Measurements from ENCODE around the gene ZNF831.

DNA sequence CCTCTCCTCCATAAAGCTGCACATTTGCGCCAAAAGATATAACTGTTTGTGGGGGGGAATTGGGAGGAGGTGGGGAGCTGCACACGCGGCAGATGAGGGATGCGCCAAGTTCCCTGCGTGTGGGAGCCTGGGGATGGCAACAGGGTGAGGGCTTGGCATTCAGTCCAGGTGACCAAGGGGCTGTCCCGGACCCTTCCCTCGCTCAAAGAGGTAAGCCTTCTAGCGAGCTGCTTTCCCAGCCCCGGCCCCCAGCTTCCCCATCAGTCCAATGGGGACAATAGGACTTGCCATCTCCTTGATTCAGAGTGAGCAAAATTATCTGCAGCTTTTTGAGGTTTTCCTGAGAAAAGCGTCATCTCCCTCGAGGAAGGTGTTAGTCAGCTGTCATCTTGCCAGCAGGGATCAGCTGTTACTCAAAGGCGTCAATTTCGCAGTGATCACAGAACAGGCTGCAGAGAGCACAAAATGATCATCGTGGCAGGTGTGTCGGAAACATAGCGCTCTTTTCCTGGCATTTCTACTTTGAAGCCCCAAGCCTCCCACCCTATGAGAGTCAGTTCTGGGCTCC is 21.3 kb downstream of the ZNF831 start:
- TF ChIP-seq, protein P1, sequence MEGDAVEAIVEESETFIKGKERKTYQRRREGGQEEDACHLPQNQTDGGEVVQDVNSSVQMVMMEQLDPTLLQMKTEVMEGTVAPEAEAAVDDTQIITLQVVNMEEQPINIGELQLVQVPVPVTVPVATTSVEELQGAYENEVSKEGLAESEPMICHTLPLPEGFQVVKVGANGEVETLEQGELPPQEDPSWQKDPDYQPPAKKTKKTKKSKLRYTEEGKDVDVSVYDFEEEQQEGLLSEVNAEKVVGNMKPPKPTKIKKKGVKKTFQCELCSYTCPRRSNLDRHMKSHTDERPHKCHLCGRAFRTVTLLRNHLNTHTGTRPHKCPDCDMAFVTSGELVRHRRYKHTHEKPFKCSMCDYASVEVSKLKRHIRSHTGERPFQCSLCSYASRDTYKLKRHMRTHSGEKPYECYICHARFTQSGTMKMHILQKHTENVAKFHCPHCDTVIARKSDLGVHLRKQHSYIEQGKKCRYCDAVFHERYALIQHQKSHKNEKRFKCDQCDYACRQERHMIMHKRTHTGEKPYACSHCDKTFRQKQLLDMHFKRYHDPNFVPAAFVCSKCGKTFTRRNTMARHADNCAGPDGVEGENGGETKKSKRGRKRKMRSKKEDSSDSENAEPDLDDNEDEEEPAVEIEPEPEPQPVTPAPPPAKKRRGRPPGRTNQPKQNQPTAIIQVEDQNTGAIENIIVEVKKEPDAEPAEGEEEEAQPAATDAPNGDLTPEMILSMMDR (IDR thresholded peaks at IDR 0.05; ENCODE audit: insufficient read depth, low read depth, low read length): no peak
- TF ChIP-seq EZH2 (IDR thresholded peaks at IDR 0.05; ENCODE audit: insufficient read depth, low read length): no peak

Data from astrocyte (in vitro differentiated cells and primary cell).